AG04450 (cell line): Measurements from ENCODE around the gene TMEM143. TPM values are rescaled to one million over a fixed set of nuclear protein-coding genes. Genes with fewer than 3 reads are reported as not detected.

Experiments
- CTCF ChIA-PET: fragments of 300-600, 350-600 bp; formaldehyde crosslinking; extraction: SDS; loops from one replicate; lab custom pipeline; 2022; ENCODE audit warnings: antibody characterized with exemption, inconsistent platforms; lab: Charles Lee
- POLR2A ChIA-PET: fragments of 350-600 bp; formaldehyde crosslinking; extraction: SDS; loops from one replicate; lab custom pipeline; 2021; ENCODE audit warnings: antibody characterized with exemption, inconsistent platforms; lab: Yijun Ruan, JAX
- DNase-seq: peaks from one replicate; pipeline ENCODE4 v3.0.0-alpha.2; 2011; ENCODE audit warnings: low read depth, low spot score
- H3K27ac ChIP-seq: one replicate; pipeline ENCODE4 v1.5.1; 2012; ENCODE audit warnings: low read depth, low read length, control low read depth
- H3K27me3 ChIP-seq: one replicate; pipeline ENCODE4 v1.6.0; 2012; ENCODE audit warnings: low read length; ENCODE audit not compliant: control insufficient read depth, insufficient read depth
- H3K4me3 ChIP-seq: 2 replicates; pipeline ENCODE4 v1.5.1; 2011; ENCODE audit warnings: mild to moderate bottlenecking, low read depth, low read length, control low read depth
- H3K9me3 ChIP-seq: 2 replicates; pipeline ENCODE4 v1.5.1; 2012; ENCODE audit warnings: low read length; ENCODE audit not compliant: control insufficient read depth, insufficient read depth
- CTCF ChIP-seq: IDR thresholded peaks from 2 replicates; pipeline ENCODE4 v1.5.1; 2011; ENCODE audit warnings: low read depth, low read length, control low read depth, inconsistent platforms
- polyA plus RNA-seq: library from polyadenylated mRNA; depleted of rRNA; stranded (reverse); fragments of >200 nt; gene quantifications from 2 replicates; pipeline ENCODE4 v1.2.3, GENCODE V29; 2011; rRNA removed

Gene TMEM143
- polyA plus RNA-seq, 1 experiment, result 5.1 TPM

GRCh38 chr19:48287748-48288147 is 76.0 kb downstream of the TMEM143 start:
- H3K27me3 ChIP-seq, result no peaks in the 10 kb centered on the region
- H3K4me3 ChIP-seq, result no peak overlapping the region
- H3K9me3 ChIP-seq, result peaks cover 22% of the 10 kb centered on the region
- no peak for TF ChIP-seq CTCF
- CTCF ChIA-PET, result interaction anchor here (0.7 kb wide), 1 partner anchor 115 kb away, joined by 3 read pairs; no protein-coding TSS in a partner anchor
- no peak overlapping the region for H3K27ac ChIP-seq
- no peak for DNase-seq
- POLR2A ChIA-PET, result no interaction called here

GRCh38 chr19:48284896-48285295 is 78.8 kb downstream of the TMEM143 start:
- no peak for DNase-seq
- peaks cover 22% of the 10 kb centered on the region for H3K9me3 ChIP-seq
- ChIA-PET POLR2A (no interaction called here), CTCF (interaction anchor here (1.1 kb wide), 1 partner anchor 18 kb away, joined by 3 read pairs; no protein-coding TSS in a partner anchor)
- peak overlapping the region; percentile 97 for H3K27ac ChIP-seq
- TF ChIP-seq CTCF, result no peak
- H3K27me3 ChIP-seq, result no peaks in the 10 kb centered on the region
- H3K4me3 ChIP-seq, result no peak overlapping the region

- TF ChIP-seq CTCF, result no peak
- no peak overlapping the region for H3K4me3 ChIP-seq
- ChIA-PET POLR2A (no interaction called here), CTCF (interaction anchor here (1.1 kb wide), 1 partner anchor 17 kb away, joined by 3 read pairs; no protein-coding TSS in a partner anchor)
- no peaks in the 10 kb centered on the region for H3K27me3 ChIP-seq
- peaks cover 22% of the 10 kb centered on the region for H3K9me3 ChIP-seq
- H3K27ac ChIP-seq, result peak overlapping the region; percentile 97
- DNase-seq, result peak; percentile 90
Observed at GRCh38 chr19:48283908-48284307, 79.8 kb downstream of the TMEM143 start.

Other genes starting within 250 kb of the TMEM143 start
- gene LIG1, start 193.6 kb downstream of the TMEM143 start, polyA plus RNA-seq, result 7.6 and 8.2 TPM in 2 replicates
- 0.66 and 0.83 TPM in 2 replicates for gene ZSWIM9, start 193.3 kb downstream of the TMEM143 start, polyA plus RNA-seq
- 18.8 and 22.4 TPM in 2 replicates for gene CARD8, start 108.0 kb downstream of the TMEM143 start, polyA plus RNA-seq
- gene ZNF114, start 93.9 kb downstream of the TMEM143 start, polyA plus RNA-seq, result 0.53 and 0.63 TPM in 2 replicates
- 227 and 341 TPM in 2 replicates for gene EMP3, start 38.4 kb downstream of the TMEM143 start, polyA plus RNA-seq
- gene SYNGR4, start 427 bp upstream of the TMEM143 start, polyA plus RNA-seq, result not detected in 2 replicates
- gene KDELR1, start 27.6 kb upstream of the TMEM143 start, polyA plus RNA-seq, result 168 and 187 TPM in 2 replicates
- gene GRIN2D, start 29.7 kb upstream of the TMEM143 start, polyA plus RNA-seq, result 0.07 and 0.10 TPM in 2 replicates
- 15.2 and 16.0 TPM in 2 replicates for gene GRWD1, start 82.0 kb upstream of the TMEM143 start, polyA plus RNA-seq
- 0.20 and 0.25 TPM in 2 replicates for gene KCNJ14, start 91.6 kb upstream of the TMEM143 start, polyA plus RNA-seq
- 29.3 and 35.6 TPM in 2 replicates for gene CYTH2, start 105.4 kb upstream of the TMEM143 start, polyA plus RNA-seq
- gene LMTK3, start 147.9 kb upstream of the TMEM143 start, polyA plus RNA-seq, result 0.25 TPM in 2 replicates
- 0.12 and 0.20 TPM in 2 replicates for gene SULT2B1, start 188.2 kb upstream of the TMEM143 start, polyA plus RNA-seq
- gene SPACA4, start 242.8 kb upstream of the TMEM143 start, polyA plus RNA-seq, result not detected in 2 replicates